G401.6 (cell line): ENCODE measurements around the gene MTTP.
"Not testable (repeated sequence)": the region's sequence is repeated elsewhere in the genome, so short reads cannot be mapped to it uniquely, and the experiment has no call there.

ENCODE experiments used
- FAIRE-seq: peaks from 2 replicates; lab custom pipeline; 2012; peaks lifted over from hg19 to GRCh38; lab: Jason Lieb, UNC

MTTP gene

DNA sequence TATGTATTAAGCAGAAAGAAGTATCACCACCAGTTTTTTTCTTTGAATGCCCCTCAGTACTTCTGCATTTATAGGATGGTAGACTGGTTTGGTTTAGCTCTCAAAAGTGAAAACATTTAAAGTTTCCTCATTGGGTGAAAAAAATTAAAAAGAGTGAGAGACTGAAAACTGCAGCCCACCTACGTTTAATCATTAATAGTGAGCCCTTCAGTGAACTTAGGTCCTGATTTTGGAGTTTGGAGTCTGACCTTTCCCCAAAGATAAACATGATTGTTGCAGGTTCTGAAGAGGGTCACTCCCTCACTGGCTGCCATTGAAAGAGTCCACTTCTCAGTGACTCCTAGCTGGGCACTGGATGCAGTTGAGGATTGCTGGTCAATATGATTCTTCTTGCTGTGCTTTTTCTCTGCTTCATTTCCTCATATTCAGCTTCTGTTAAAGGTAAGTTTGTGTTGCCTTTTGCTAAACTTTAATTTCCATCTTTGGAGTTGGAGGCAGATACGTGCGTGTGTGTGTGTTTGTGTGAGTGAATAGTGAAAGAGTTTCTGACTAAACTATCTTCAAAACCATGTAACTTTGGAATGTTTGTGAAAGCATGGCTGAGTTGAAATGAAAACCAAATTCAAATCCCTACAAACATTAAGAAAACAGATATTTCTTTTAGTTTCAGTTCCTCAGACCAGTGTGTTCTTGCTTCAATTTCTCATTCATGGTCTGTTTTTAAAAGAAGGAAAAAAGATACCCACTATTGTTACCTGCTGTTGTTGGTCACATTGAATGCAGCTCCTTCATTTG, at the start of gene MTTP:
MTTP (plus strand) TSS at position 295 of the 795 bp plus-strand sequence; CDS start at position 381, 86 bp downstream.
- no peak for FAIRE-seq

DNA sequence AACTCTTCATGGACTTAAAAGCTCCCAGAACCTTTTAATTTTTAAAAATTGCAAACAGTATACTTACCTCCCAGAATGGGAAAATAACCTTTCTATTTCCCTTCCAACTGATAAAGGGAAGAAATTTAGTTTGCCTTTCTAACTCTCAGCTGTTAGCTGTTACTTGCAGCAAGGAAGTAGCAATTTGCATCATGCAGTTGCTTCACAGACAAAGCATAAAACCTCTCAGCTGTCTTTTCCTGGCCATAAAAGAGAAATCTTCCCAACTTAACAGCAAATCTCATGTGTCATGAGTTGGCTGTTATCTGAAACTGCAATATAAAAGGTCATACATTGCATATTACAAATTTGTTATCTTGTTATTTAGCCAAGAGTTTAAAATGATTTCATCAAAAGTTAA, 45.4 kb upstream of the MTTP start:
- no peak for FAIRE-seq

DNA sequence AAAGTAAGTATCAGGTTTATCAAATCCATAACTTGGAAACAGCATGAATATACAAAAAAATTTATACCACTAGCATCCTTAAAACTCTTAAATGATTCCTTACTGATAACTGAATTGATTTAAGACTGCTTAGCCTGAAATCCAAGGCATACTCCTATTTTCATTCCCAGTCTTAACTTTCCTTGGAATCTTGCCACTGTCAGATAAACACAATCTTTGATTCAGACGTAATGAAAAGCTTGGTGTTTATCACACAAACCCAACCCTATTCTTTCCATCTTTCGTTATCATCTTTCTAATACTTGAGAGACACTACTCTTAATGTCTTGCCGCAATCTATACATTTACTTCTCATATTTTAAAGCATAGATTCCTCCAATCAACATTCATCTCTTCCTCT, 44.7 kb upstream of the MTTP start:
- FAIRE-seq = no peak

DNA sequence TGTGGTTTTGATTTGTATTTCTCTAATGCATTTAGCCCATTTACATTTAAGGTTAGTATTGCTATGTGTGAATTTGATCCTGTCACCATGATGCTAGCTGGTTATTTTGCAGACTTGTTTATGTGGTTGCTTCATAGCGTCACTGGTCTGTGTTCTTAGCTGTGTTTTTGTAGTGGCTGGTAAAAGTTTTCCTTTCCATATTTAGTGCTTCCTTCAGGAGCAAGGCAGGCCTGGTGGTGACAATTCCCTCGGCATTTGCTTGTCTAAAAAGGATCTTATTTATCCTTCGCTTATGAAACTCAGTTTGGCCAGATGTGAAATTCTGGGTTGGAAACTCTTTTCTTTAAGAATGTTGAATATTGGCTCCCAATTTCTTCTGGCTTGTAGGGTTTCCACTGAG, 39.9 kb upstream of the MTTP start:
- not testable (repeated sequence) for FAIRE-seq

DNA sequence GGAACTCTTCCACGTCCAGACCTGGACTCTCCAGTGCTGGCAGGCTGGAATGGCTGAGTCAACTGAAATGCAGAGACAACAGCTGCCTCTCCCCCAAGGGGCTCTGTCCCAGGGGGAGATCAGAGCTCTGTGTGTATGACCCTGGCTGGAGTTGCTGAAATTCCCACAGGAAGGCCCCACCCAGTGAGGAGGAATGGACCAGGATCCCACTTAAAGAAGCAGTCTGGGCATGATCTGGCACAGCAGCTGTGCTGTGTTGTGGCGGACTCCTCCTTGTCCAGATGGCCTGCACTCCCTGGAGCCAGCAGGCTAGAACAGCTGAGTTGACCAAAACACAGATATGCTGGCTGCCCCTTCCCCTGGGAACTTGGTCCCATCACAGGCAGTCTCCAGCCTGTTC, 38.4 kb upstream of the MTTP start:
- FAIRE-seq = no peak

DNA sequence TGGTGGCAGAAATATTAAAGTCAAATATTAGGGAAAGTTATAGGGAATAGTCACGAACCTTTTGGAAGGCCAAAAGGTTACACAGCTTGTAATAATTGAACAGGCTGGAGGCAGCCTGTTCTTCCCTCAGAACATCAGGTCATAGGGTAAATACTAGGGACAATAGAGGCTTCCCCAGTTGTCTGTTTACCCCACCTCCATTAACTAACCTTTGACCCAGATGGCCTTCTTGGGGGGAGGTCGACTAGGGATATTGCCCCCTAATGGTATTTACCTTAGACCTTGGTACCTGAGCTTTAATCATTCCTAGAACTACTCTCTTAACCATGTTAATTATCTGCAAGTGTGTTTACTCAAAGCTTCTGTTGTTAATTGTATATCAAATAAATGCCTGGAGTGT, 37.8 kb upstream of the MTTP start:
- FAIRE-seq = no peak

DNA sequence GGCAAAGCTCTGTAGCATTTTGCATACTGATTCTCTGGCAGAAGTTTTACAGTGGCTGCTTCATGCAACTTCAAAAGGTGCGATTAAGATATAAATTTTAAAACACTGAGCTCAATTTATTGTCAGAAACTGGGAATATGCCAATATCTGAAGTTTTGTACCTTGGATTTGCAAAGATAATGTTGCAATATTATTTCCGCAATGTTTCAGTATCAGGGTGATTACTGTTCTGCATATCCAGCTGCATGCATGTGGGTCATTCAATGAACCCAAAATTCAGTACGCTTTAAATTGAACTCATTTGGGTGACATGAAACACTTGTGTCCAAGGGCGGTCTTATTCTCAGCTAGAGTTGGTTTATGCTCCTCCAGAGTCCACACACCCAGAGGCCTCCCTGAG, 37.0 kb upstream of the MTTP start:
- FAIRE-seq = no peak

DNA sequence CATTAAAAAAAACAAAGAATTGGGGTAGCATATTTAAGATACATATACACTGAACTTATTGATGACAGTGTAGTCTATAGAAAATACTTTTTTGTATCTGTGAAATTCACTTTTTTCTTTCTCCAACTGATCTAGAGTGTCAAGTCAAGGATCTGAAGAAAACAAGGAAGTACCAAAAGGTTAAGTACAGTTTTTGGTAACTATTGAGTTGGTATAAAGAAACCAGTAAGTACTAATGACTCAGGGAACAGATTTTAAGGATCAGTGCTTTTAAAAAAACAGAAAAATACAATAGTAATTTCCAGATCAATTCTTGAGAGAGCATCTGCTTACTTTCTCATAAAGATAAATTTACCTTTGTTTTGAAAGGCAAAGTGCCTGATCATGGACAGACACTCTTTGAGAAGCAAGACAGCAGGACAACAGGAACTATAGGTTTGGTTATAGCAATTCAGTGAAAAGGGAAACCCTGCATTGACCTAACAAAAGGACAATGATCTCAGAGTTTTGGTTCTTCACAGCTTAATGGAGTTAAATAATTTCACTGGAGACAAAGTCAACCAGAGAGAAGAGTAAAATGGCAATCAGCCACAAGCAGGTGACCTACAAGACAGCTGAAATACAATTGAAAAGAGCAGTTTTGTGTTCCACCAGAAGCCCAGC, 34.2 kb upstream of the MTTP start:
- FAIRE-seq = no peak

DNA sequence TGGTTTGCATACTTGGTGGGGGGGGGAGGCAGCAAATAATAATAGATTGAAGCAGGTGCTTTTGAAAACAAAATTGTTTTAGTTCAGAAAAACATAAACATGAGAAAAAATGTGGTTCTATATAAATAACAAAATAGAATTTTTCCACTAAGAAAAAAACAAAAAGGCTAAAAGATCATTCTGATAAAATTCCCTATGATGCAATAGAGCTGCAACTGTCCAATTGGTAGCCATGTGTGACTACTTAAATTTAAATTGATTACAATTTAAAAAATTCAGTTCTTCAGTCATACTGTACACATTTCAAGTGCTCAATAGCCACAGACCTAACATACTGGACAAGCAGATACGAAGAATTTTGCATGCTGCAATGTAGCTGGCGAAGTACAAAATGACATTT, 21.8 kb upstream of the MTTP start:
- FAIRE-seq = no peak

DNA sequence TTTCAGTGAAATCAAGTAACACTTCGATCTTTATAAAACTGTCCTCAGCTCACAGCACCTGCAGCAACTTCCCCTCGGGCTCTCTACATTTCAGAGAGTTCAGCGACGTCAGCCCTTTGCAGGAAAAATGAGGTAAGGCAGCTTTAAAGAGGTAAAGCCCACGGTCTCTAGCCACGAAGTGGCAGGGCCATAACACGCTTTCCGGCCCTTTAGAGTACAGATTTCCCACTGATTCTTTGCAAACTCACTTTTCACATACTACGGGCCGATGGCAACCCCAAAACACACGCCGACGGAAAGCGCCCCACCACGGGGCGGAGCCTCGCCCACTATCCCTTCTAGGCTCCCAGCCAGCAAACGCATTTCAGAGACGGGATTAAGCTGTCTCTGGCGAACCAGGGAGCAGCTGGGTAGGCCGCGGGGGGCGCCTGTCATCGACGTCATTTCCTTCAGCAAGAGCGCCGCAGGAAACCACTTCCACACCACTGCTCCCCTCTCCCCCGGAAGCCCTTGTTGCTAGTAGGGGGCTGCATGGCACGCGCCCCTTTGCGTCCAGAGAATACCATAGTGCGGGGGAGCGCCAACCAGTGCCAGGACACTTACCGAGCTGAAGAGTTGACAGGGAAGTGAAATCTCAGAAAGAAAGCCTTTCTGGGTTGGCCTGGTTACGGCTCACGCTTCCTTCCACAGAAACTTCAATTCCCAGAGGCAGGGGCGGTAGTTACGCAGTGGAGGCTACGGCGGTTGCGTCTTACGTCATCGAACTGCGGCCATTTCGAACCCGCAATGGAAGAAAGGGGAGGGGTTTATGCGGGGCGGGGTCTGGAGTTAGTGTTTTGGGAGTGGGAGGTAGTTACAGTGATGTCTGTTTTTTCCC, 11.1 kb upstream of the MTTP start, which contains the start of gene TRMT10A:
TRMT10A (minus strand) TSS at position 730 of the 877 bp plus-strand sequence. CDS start 4,701 bp downstream, outside the sequence.
- peak; percentile 98 for FAIRE-seq

DNA sequence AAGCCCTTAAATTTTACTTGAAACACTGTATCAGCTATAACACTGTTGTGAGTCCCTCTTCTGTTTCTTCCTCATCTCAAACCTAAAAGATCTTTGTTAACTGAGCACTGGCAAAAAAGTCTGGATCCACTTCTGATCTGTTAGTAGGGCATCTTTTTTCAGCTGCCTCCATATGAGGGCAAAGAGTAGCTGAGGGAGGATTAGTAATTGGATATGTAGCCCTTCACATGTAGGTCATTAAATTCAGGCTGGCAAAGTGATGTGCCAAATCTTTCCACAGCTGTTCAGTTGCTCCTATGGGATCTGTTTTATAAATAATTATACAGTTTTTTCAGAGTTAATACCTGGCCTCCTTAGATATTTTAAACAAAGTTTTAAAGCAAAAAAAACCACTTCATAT, 9.7 kb upstream of the MTTP start:
- FAIRE-seq = no peak

DNA sequence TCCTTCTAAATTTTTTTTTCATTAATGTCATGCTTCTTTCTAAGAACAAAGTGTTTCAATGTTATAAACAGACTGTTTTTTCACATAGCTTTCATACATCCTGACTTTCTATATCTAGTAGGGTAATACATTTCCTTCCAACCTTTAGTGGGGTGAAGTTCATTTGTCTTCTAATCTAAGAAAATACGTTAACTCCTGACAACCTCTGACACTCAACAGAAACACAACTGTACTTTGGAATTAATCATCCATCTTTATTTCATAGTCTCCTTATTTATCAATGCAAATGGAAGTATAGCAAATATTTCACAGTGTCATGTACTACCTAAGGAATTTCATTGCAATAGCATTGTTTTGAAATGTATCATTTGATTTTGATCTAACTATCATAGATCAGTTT, 2.7 kb upstream of the MTTP start:
- no peak for FAIRE-seq

DNA sequence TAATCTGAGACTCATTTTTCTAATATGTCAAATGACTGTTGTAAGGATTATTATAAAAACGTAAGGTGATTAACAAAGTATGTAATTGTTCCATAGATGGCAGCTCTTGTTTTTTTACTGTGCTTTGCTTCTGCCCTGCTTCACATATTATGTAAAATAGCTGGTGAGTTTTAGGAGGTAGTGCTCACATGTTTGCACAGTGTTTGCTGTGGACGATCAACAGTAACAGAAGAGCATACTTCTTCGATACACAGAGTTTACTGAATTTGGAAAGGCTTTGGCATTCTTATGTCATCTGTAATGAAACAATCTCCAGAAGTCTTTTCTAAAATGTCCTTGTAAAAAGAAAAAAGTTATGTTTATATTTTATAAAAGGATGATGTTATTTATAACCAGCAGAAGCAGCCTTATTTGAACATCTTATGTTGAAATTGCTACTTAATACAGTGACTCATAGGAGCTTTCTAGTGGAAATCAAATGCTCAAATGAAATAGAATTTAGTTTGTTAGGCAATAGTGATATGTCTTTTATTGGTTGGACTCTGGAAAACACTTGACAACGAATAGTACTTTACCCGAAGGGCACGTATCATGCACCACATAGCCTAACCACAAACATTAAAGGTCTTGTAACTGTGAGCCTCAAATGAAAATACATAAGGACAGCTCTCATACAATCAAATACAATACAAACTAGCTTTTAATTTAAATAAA, 1.9 kb upstream of the MTTP start:
- FAIRE-seq = no peak

DNA sequence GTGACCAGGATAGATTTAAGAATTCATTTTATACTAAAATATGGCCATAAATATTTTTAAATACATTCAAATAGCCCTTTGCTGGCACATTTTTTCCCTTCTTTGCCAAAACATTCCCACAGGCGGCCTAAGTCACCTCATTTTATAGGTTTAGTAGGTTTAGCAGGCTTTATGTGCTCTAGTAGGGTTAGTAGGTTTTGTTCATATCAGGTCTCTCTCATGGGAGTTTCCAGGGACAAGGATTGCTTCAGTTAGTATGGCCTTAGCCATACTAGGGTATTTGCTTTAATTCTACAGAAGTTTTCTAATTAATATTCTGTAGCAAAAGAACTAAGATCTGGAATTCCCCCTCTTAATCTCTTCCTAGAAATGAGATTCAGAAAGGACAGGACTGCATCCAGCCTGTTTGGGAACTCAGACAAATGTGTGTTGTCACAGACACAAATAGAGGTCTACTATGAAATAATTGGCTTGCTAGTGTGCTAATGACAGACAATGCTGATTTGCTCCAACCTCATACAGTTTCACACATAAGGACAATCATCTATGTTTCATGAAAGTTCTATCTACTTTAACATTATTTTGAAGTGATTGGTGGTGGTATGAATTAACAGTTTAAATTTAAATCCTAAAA, 772 bp upstream of the MTTP start:
- no peak for FAIRE-seq

DNA sequence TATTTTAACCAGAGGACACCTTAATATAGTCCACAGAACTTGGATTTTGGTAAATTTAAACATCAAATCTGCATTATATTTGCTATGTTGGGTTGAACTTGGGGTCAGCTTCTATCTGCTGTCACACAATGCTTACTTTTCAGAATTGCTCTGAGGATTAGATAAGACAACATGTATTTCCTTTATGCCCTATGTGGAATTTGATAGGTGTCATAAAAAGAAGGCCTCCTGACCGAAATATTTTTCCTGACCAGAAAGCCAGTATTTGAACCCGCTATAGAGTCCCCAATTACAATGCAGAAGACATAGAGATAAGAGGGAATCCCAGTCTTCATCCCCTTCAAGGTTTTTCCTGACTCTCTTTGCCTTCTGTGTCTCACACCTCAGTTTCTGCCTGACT, 4.1 kb downstream of the MTTP start:
- FAIRE-seq = no peak

DNA sequence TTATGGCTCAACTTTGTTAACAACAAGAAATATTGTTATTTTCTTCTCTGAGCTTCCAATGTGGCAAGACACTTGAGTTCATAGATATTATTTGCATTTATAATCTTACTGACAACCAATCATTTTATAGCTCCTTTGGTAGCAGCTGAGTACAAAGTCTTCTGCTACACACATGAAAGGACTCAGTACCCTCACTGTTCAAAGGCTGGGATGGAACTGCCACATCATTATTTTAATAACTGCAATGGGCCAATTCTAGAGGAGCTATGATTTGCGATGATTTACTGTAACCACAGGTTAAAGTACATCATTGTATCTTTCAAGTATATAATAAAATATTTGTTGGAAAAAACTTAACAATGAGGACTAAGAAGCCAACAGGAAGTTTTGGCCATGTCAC, 10.9 kb downstream of the MTTP start:
- FAIRE-seq = no peak

DNA sequence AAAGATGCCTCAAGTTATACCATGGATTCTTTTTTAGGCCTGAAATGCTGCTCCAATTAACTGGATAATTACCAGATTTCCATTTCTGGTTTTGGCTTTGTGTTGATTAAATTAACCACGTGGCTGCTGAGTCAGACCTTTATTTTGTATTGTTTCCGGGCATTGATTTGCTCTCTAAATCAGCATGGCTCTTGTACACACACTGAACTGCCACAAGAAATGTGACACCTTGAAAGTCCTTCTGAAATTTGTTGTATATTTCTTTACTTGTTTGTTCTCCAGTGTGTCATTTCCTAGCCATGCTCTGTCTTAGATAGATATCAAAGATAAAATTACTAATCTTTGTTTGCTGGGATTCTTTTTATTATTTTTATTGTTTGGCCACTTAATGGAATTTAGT, 11.7 kb downstream of the MTTP start:
- no peak for FAIRE-seq

DNA sequence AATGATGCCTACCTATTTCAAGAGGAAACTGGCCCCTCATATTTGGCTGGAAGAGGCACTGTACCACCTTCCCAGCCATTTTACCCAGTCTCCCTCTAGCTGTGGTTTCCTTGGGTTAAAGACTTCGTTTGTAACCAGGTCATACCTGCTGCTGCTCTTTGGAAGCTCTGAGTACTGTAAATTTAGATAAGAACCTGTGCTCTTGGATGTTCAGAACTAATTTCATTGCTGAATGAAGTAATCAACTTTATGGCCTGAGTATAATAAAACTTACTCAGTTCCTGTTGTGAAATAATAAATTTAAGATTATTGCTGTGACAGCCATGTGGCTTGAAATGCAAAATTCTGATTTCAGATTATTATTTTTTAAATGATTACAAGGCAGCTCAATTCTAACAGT, 12.2 kb downstream of the MTTP start:
- no peak for FAIRE-seq

DNA sequence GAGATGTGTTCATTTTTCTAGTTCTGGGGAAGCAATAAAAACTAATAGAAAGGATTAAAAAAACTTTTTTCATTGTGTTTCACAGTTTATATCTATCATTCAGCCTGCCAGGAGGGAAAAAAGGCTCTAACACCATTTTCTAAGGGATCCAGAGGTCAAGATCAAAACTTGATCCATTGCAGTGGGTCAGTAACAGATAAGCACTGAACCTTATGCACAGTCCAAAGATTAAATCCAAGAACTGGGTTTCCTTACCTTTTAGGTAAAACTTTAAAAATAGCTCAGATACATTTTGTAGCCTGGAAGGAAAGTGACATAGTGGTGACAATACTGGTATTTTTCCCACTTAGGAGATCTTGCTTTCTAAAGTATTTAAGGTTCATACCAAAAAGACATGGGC, 12.7 kb downstream of the MTTP start:
- no peak for FAIRE-seq

DNA sequence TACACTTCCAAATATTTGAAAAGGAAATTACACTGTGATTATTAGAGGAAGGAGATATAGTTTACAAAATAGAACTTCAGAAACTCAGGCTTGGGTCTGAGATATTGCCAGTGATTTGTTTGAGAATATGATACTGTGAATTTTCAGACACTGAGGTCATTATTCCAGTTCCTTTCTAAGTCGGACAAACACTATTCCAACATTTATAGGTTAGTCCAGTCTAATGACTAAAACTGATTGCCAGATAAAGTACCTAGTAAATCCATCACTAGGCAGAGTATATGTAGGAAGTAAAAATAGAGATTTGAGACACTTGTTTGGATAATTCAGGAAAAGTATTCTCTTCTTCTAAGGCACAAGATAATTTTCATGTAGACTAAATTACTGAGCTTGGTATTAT, 13.2 kb downstream of the MTTP start:
- FAIRE-seq = no peak

DNA sequence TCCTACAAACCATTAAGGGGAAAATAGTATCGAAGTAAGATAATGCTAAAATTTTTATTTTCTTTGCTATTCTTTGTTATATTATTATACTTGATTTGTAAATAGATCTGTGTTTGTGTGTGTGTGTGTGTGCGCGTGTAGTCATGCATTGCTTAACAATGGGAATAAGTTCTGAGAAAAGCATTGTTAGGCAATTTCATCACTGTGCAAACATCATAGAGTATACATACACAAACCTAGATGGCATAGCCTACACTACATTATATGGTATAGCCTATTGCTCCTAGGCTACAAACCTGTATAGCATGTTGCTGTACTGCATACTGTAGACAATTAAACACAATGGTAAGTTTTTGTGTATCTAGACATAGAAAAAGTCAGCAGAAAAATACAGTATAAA, 17.1 kb downstream of the MTTP start:
- no peak for FAIRE-seq
